Fibroblast of skin of back (primary cell): Measurements from ENCODE around the gene TBL3.
"Not testable (repeated sequence)": the region's sequence is repeated elsewhere in the genome, so short reads cannot be mapped to it uniquely, and the experiment has no call there.

Source experiments
- DNase-seq: peaks from one replicate; pipeline ENCODE4 v3.0.0-alpha.2; 2013

Gene TBL3

GRCh38 chr16:2001035-2001434 is 29.2 kb downstream of the TBL3 start:
- no peak for DNase-seq

GRCh38 chr16:2001456-2002355 is 29.9 kb downstream of the TBL3 start:
- DNase-seq = no peak

GRCh38 chr16:2002406-2003230 is 30.8 kb downstream of the TBL3 start:
- DNase-seq = no peak

- DNase-seq = no peak
These were observed 31.5 kb downstream of the TBL3 start for GRCh38 chr16:2003231-2003826.

- peak; percentile 83 for DNase-seq
These were observed 32.2 kb downstream of the TBL3 start for GRCh38 chr16:2003827-2004641.

GRCh38 chr16:2004795-2005517 is 33.1 kb downstream of the TBL3 start:
- no peak for DNase-seq

- DNase-seq = no peak
These were observed 33.8 kb downstream of the TBL3 start for GRCh38 chr16:2005646-2006045.

GRCh38 chr16:2006317-2006716 is 34.5 kb downstream of the TBL3 start:
- DNase-seq = no peak

GRCh38 chr16:2007081-2007836 is 35.4 kb downstream of the TBL3 start:
- DNase-seq = no peak

- DNase-seq = peak; percentile 45
These were observed 36.2 kb downstream of the TBL3 start for GRCh38 chr16:2008009-2008526.

- no peak for DNase-seq
These were observed 36.8 kb downstream of the TBL3 start for GRCh38 chr16:2008631-2009163.

- no peak for DNase-seq
These were observed 37.4 kb downstream of the TBL3 start for GRCh38 chr16:2009164-2009711.

- DNase-seq = peak; percentile 91
These were observed 38.1 kb downstream of the TBL3 start, which contains the start of gene ZNF598 for GRCh38 chr16:2009791-2010510. Gene ZNF598 (minus strand): TSS chr16:2009821.

GRCh38 chr16:2011726-2012125 is 39.9 kb downstream of the TBL3 start:
- DNase-seq = not testable (repeated sequence)

- DNase-seq = no peak
These were observed 41.7 kb downstream of the TBL3 start for GRCh38 chr16:2013527-2013926.

GRCh38 chr16:2015117-2015946 is 43.5 kb downstream of the TBL3 start:
- DNase-seq = peak; percentile 61

- no peak for DNase-seq
These were observed 44.0 kb downstream of the TBL3 start for GRCh38 chr16:2015947-2016208.

GRCh38 chr16:2016407-2016922 is 44.6 kb downstream of the TBL3 start:
- no peak for DNase-seq
